Stimulated activated naive CD4-positive, alpha-beta T cell treated with Interleukin-2 at 50 U/mL for 16 hours (primary cell): Measurements from ENCODE around the gene ADAMTS2.

Source experiments
- DNase-seq: peaks from one replicate; lab custom pipeline; 2025; lab: John Stamatoyannopoulos, UW

ADAMTS2 gene

DNA sequence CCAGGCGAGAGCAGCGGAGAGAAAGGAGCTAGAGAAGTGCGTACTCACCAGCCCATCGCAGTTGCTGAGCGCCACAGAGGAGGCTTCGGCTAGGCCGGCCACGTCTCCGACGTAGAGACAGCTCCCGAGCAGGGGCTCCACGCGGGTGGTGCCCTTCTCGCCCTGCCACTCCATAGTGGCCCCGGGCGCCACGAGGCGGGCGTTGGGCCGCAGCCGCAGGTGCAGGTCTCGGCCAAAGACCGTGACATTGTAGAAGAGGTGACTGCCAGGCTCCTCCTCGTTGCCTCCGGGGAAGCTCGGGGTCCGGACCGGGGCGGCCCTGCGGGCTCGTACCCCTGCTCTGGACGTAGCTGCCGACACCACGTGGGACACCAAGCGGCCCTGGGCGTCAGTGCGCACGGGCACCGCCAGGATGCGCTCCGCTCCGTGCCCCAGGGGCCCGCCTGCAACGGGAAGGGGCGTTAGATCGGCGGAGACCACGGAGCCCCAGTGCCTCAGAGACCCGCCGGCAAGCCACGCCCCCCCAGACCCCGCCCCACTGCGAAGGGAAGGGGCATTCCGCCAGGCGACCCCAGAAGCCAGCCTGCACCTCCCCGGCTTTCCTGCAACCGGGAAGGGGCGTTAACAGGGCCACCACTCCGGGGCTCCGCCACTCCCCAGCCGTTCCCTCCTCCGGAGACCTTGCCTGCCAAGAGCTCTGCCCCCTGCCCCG, 1.4 kb downstream of the ADAMTS2 start:
- DNase-seq, result no peak

DNA sequence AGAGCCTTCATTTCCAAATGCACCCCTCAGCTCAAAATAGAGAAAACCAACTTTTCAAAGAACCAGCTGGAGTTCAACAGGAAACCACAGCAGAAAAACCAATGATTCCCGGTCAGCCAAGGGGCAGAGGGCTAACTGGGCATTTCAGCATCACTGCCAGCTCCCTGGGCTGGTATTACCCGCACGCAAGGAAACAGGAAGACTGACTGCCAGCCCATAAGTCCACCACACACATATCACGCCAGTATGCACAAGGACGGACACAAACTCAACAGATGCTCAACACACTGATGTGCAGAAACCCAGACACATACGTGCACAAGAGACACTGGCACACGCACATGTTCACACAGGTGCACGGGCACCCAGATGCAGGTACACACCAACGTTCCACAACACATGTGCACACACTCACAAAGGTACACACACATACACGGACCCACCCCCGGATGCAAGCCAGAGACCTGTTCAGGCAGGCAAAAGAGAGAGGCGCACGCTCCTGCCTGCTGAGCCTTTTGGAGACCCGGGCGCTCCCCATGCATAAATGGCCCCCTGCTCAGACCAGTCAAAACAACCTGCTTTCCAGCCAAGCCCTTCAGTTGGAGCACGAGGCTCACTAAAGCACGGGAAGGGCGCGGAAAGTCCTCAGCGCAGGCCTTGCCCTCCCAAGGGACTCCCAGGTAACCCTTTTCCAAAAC, 2.1 kb downstream of the ADAMTS2 start:
- no peak for DNase-seq

DNA sequence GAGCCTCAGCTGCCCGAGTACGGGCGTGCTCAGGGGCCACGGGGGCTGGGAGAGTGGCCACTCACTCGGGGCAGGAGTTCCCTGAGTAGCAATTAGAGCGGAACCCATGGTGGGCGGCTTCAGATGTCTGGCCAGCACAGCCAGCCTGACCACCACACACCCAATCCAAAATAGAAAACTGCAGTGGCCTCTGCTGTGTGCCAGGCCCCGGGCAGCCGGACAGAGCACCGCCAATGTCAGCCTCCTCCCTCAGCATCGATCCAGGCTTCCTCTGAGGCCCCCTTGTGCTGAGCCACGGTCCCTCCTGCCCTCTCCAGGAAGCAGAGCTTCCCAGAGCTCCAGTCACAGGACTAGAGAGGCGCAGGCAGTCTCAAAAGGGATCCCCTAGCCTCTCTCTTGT, 2.7 kb downstream of the ADAMTS2 start:
- no peak for DNase-seq

DNA sequence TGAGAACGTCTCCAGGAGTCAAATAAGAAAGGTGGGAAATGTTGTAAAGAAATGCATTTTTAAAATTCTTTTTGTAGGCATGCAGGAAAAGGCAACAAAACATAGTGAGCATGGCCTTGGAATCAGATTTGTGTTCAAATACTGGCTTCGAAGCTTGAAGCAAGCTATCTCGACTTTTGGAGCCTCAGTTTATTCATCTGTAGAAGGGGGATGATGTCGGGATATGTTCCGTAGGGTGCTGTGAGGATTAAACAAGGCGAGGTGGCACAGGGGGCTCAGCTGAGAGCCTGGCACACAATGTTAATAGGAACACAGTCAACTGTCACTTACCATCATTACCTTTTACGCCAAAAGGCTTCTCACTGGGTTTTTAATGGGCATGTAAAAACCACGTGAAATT, 4.8 kb downstream of the ADAMTS2 start:
- no peak for DNase-seq

DNA sequence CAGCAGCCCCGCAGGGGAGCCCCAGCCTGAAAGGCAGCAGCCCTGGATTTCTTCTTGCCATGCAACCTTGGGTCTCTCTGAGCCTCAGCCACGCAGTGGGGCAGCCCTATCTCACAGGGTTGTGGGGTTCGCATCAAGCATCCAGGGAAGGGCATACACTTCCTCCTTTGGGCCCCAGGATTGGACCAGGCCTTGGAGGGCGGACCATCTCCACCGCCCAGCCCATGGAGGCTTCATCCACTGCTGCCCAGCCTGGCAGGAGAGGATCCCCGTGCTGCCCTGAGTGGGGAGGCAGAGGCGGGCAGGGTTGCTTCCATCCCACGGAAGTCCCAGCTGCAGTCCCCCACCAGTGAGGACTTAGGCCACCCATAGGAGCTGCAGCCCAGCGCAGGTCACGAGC, 5.3 kb downstream of the ADAMTS2 start:
- DNase-seq, result no peak

DNA sequence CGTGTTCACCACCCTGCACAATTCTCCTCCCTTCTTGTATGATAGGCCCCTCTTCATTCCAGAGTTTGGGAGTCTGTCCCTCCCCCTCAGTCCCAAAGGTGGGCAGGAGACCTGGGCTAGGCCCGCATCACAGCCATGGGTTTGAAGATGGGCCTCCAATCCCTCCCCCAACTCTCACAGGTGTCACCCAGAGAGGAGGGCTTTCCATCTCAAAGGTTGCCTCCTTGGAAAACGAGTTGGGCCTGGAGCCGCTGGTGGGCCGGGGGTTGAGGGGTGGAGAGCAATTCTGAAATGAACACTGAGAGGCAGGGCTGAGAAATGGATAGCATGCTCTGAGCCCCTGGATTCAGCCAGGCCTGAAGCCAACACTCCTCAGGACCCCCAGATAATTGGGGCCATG, 6.2 kb downstream of the ADAMTS2 start:
- no peak for DNase-seq

DNA sequence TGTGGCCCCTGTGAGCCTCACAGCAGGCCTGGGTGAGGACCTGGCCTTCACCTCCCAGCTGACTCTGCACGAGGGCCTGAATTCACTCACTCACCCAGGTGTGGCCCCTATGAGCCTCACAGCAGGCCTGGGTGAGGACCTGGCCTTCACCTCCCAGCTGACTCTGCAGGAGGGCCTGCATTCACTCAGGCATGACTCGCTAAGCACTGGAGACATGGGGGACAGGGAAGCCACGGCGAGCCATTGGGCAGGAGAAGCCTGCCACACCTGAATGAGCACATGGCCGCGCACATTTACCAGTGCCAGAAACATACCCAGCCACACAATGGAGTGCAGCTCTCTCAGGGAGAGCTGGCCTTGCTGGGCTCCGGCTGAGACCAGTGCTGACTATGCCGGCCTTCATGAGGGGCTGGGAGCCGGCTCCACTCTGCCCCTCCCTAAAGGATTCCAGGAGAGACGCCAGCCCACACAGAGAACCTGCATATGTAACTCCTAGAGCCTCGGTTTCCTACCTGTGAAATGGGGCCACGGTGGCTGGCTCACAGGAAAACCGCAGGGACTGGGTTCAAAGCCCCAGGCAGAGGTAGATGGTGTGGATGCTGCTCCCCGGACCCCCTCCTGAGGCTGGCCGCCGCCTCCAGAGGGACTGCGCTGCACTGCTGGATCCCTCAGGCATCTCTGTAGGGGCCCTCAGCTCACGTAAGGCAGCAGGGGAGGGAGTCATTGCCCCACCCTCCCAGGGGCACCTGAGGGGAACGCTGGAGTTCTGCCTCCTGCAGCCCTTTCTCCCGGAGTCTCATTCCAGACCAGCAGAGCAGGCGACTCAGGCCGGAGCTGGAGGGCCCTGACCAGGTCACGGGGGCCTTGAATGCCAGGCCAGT, 7.2 kb downstream of the ADAMTS2 start:
- DNase-seq, result no peak

DNA sequence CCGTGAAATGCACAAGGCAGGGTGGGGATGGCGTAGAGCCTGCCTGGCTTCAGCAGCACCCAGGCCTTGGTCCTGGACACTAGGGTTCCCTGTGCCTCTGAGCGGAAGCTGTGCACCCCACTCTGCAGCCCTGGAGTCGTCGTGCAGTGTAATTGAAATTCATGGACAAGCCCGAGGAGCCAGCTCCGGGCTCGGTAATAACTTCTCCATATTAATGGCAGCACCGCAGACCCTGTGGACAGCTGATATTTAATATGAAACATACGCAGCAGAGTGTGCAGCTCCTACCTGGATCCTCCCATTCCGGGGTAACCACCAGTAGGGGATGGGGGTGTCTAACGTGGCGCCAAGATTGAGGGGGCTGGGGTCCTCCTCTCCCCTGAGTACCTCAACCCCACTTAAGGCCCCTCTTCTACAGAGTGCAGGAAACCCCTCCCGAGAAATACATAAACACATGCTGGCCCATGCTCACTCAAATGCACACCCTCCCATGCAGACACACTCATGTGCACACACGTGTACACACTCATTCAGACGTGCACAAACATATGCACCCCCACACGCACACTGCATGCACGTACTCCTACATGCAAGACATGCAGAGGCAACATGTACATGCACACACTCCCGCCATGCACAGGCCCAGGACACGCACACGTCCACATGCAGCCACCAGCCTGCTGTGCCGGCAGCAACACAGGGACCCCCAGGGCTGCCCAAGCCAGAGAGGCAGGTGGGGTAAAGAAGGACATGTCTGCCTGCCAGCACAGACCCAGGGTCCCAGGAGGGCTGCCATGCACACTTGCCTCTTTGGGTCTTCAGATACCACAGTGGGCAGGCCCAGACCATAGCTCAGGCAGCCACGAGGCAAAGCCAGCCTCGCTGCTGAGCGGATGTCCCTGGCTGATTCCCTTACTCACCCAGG, 8.1 kb downstream of the ADAMTS2 start:
- no peak for DNase-seq

DNA sequence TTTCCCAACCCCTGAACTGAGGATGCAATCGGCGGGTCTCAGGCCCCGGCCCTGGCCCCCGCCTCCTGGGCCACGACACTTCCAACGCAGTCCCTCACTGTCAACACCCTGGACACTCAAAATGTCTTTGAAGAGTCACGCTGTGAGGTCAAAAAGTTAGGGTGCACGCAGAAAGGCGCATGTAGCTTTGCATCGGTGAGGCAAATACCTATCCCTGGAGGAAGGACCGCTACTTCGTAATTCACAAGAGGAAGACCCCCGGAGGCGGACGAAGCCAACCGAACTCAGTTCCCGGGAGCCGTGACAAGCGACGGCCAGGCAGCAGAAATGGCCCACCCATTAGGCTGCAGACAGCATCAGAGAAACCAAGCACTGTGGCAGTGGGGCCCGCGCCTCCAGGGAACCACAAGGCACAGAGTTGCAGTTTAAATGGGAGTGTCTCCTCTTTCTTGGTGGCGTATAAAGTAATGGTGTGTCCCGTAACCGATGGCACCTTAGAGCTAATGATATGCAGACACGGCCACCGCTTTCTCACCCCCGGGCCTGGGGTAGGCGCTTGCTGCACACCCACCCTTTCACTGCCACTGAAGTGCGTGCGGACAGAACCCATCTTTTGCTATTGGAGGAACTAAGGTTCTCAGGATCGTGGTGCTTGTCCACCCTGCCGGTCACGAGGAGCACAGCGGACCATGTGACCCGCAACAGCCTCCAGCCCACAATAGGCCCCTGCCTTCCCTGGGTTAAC, 9.0 kb downstream of the ADAMTS2 start:
- DNase-seq, result no peak

DNA sequence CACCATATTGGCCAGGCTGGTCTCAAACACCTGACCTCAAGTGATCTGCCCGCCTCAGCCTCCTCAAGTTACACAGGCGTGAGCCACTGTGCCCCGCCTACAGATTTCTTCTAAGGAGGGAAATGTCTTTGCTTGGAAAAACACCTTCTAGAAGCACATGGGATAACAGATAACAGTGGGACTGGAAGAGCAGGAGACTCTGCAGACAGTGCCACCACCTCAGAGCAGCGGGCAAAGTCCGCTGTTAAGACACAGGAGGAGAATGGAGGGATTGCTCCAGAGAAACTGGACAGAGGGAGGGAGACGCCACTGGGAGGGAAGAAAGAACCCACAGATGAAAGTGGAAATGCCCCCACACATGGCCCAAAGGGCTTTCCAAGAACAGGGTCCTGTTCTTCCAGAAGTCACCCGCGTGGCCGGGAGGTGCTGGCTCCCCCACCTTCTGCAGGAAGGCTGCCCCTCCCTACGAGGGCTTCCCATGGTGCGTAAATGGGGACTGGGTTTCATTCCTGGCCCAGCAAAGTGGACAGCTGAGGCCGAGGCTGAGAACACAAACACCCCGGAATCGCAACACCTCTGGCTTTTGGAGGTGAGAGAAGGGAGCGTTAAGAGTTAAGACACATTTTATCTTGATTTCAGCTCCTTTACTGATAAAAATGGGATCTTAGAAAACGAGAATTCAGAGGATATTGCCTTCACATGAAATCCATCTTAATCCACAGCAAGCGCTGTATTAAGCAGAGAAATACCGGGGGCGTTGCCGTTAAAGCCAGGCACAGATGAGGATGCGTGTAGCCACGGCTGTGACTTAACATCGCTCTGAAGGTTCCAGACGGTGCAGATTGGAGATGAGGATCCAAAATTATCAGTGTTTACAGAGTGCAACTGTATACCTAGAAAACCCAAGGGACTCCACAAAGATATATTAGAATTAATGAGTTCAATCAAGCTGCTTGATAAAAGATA, 11.2 kb downstream of the ADAMTS2 start:
- no peak for DNase-seq

DNA sequence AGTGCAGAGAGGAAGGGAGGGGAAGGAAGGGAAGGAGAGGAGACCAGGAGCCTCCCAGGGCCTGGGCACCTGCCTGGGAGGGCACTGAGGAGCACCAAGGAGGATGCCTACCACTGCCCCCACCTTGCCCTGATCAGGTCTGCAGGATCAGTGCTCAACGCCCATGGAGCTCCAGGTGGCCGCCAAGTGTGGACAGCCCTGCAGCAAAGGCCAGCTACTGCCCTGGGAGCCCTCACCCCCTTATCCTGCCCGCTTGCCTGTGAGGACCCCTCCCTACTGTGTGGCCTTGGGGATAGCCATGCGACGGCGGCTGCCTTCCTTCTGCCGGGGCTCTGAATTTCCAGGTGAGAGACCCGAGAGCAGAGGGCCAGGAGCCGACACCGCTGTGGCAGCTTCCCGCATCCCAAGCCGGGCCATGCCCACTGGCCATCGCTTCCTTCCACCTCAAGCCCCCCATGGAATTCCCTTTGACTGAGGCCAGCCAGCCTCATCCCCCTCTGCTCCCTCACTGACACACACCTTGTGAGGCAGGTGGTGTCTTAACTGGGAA, 12.4 kb downstream of the ADAMTS2 start:
- no peak for DNase-seq

DNA sequence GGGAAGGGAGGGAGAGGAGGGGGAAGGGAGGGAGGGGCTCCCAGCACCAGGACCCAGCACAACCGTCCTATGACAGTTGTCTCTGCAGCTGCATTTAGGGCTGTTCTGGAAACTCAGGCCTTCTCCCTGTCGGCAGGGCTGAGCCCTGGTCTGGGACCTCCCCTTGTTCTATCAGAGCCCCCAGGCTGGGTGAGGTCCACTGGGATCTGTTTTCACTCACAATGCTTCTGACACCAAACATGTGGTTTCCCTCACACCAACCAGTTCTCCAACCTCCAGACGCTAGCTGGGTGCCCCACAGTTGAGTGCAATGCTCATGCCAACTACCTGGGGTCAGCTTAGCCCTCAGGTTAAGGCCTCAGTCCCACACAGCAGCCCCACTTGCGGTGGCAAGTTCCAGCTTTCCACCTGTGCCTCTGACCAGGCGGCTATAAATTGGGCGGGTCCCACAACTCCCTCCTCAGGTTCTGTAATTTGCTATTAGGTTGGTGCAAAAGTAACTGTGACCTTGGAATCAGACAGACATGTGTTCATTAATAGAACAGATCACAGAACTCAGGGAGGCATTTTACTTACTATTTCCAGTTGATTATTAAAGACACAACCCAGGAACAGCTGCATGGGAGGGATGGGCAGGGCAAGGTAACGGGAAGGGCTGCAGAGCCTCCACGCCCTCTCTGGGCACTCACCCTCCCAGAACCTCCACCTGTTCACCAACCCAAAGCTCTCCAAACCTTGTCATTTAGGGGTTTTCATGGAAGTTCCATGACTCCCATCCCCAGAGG, 13.5 kb downstream of the ADAMTS2 start:
- DNase-seq, result no peak

DNA sequence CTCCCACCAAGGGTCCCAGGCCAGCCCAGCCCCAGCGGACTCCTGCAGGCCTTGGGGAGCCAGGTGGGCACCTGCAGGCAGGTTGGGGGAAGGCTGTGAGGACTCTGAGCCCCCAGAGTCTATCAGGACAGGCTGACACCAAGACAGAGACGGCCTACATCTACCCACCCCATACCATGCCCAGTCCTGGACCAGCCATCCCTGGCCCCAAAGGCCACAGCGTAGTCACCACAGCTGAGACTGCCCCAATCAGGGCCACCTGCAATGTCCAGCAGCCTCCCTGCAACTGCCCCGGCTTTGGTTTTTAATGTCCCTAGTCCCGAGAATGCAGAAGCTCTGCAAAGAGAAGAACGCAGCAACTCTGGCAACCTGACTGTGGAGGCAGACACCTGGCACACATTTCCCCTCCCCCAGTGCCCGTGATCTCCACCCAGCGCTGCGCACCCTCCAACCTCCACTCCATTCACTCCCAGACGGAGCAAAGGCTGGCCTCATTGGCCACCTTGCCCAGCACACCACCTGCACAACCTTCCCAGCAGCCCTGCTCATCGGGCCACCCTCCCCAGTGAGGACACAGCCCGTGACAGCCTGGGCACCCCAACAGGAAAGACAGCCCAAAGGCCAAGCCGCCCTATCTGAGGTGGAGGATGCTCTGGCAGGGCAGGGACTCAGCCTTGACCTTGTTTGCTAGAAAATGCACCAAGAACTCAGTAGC, 14.9 kb downstream of the ADAMTS2 start:
- no peak for DNase-seq

DNA sequence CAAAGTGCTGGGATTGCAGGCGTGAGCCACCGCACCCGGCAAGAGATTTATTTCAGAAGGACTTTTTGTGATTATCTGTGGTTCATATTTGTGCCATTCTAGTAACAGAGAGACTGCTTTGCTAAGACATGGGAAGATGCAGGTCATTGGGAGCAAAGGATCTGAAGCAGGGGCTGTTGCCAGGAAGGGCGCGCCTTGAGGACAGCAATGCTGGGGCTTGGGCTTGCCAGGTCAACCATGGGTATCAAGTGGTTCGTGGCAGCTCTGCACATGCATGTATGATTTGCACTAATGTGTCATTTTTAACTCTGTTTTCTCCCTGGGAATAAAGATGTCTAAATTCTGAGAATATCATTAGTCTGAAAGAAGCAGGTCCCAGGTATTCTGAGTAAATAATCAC, 17.0 kb downstream of the ADAMTS2 start:
- no peak for DNase-seq

DNA sequence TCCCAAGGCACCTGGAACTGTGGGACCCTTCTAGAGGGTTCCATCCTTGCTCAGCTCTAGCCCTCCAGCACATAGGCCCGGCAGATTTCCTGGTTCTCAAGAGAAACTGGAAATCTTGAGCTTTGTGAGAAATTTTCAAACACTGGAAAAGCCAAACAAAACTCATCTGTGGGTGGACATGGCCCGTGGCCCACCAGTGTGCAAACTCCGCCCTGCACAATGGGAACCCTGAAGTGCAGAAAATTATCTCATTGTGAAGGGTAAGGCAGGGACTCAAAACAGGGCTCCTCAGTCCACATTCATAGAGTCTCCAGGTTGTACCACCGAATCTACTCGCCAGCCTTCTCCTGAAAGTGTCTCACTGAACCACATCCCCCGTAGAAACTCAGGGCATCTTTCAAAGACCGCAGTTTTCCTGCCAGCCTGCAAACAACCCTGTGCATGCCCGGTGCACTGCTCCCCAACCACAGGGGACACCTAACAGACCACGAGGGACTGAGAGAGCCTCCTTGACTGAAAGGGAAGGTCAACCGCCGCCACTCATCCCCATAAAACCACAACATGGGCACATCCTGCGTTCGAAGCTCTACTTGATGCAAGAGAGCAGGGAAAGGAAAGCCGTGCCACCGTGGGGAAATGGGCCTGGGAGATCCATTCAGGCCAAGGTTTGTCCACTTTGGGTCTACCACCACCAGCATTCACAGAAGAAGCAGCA, 18.1 kb downstream of the ADAMTS2 start:
- DNase-seq, result no peak

DNA sequence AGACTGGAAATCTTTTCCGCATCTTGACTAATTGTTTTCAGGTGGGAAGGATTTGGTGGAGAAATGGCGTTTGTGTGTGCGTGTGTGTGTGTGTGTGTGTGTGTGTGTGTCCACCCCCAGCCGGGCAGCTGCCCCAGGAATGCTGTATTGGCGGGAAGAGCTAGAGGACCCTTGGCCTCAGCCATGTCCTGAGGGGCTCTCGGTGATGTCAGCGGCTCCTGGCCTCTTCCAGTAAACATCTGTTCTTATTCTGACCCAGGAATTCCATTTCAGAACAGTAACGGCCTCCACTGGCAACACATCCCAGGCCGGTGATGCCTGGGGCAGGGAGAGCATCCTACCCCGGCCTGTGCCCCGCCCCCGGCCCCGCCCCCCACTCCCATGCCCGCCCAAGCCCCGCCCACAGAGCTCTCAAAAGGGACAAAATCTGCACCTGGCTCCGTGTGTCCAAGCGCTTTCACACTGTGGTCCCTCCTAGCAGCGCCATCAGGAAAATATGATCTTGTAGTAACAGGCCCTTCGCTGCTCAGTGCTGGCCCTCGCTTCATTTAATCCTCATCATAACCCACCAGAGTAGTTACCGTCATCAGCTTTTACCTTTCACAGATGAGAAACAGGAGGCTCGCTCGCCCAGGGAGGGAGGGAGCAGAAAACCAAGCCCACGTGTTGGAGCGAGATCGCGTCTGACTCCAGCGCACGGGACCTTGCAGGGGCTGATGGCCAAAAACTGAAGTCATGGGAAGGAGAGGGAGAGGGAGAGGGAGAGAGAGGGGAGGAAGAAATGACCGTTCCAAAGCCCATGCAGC, 18.9 kb downstream of the ADAMTS2 start:
- no peak for DNase-seq
